ENCODE measurements around the gene ADAM22.

ADAM22 gene

DNA sequence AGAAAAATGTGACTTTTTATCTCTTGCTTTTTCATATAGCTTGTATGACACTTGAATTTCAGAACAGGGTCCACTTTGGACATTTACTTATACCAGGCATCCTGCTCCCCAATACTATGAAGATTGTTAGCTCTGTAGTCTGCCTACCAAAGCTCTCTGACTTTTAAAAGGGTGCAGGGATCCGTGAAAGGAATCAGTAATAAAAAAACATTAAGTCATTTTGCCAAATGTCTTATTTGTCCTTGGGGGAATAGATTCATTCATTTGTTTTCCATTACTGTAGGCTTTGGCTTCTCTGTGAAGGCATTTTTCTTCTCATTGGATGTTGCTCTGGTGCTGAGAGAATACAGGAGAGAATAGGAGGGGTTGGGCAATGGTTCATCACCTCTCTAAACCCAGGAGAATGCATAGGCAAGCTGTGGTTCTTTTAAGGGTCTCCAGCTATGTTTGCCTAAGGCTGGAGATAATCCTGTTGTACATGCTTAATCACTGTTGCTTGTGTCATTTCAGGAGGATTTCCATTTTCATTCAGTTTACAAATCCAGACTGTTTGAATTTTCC lies 182.3 kb downstream of the ADAM22 start:
- DNase-seq (ENCODE audit: low read depth) = no peak
- no peak for TF ChIP-seq CTCF (conservative IDR thresholded peaks at IDR 0.05; ENCODE audit: low read depth, low read length)
- no peak overlapping the region for H3K4me3 ChIP-seq (ENCODE audit: low read depth, low read length)

- no peak for DNase-seq (ENCODE audit: low read depth)
- TF ChIP-seq CTCF (conservative IDR thresholded peaks at IDR 0.05; ENCODE audit: low read depth, low read length) = no peak
- H3K4me3 ChIP-seq (ENCODE audit: low read depth, low read length) = no peak overlapping the region
Measured at GRCh38 chr7:88117325-88117724, 183.3 kb downstream of the ADAM22 start.

GRCh38 chr7:88121335-88121734 lies 187.3 kb downstream of the ADAM22 start:
- TF ChIP-seq CTCF (conservative IDR thresholded peaks at IDR 0.05; ENCODE audit: low read depth, low read length) = no peak
- no peak overlapping the region for H3K4me3 ChIP-seq (ENCODE audit: low read depth, low read length)
- DNase-seq (ENCODE audit: low read depth) = no peak

- no peak overlapping the region for H3K4me3 ChIP-seq (ENCODE audit: low read depth, low read length)
- no peak for DNase-seq (ENCODE audit: low read depth)
- TF ChIP-seq CTCF (conservative IDR thresholded peaks at IDR 0.05; ENCODE audit: low read depth, low read length) = no peak
Measured at GRCh38 chr7:88127637-88128290, 193.7 kb downstream of the ADAM22 start.

DNA sequence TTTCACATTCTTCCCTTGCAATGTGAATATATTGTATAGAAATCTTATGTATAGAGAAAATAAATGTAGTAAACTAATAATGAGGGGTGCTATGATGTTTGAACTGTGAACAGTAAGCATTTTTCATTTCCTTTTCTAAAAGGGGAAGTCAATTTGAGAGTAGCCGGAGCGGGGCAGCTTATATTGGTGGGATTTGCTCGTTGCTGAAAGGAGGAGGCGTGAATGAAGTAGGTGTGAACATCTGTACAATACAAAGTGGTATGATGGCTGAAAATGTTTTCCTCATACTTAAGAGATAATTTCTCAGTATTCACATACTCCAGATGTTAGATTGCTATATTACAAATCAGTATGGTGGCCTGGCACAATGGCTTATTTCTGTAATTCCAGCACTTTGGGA lies 198.7 kb downstream of the ADAM22 start:
- no peak overlapping the region for H3K4me3 ChIP-seq (ENCODE audit: low read depth, low read length)
- DNase-seq (ENCODE audit: low read depth) = no peak
- no peak for TF ChIP-seq CTCF (conservative IDR thresholded peaks at IDR 0.05; ENCODE audit: low read depth, low read length)

DNA sequence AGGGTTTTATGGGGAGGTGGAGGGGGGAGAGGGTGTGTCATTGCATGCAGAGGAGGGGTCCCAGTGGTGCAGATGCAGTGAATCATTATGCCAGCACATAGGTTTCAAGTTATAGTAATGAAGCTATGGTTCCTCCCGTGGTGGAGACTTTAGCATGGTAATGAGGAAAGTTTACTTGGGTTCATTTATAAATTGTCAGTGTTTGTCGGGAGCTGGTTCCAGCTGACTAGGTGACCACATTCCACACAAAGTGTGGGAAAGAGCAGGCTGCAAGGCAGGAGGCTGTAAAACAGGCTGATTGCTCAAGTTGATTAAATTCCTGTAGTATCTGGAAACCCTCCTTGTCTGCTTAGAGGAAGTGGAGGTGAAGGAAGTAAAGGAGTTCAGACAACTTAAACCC lies 206.9 kb downstream of the ADAM22 start:
- H3K4me3 ChIP-seq (ENCODE audit: low read depth, low read length) = no peak overlapping the region
- TF ChIP-seq CTCF (conservative IDR thresholded peaks at IDR 0.05; ENCODE audit: low read depth, low read length) = no peak
- no peak for DNase-seq (ENCODE audit: low read depth)

DNA sequence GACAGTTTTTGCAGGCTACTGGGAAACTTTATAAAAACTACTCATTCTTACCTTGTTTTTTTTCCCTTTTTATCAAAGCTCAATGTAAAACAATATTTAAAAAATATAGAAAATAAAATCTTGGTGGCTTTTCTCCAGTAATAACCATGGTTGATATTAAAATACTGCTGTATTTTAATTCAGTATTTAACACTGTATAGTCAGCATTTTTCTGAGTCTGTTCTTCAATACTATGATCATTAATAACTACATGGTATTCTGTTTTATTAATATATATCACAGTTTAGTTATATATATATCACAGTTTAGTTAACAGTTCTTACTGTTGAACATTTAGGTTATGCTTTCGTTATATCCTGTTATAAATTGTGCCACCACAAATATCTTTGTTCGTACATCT lies 207.4 kb downstream of the ADAM22 start:
- H3K4me3 ChIP-seq (ENCODE audit: low read depth, low read length) = no peak overlapping the region
- DNase-seq (ENCODE audit: low read depth) = no peak
- no peak for TF ChIP-seq CTCF (conservative IDR thresholded peaks at IDR 0.05; ENCODE audit: low read depth, low read length)

All from choroid plexus epithelial cell (primary cell).